Adrenal gland (tissue), 5 donors: ENCODE measurements around the gene NTS.

Source experiments
- POLR2A ChIP-seq, 2 donors: fragments of 450-650 bp; IDR thresholded peaks; one replicate each; pipeline ENCODE4 v1.6.1; 2017; ENCODE audit warnings: antibody characterized with exemption in 2 of 2, mild to moderate bottlenecking in 2 of 2, moderate library complexity in 1 of 2
- TF ChIP-seq, protein P1 (sequence below), 6 experiments: fragments of 450-650 bp in 4 of 6; fragments of 200-600 bp in 2 of 6; sonication (generic) in 1 of 6; IDR thresholded peaks; 1 replicate in 5 of 6; 2 replicates in 1 of 6; pipeline versions ENCODE4 v1.5.1 to v1.8.0; 2016 to 2021; ENCODE audit warnings: antibody characterized with exemption in 6 of 6, mild to moderate bottlenecking in 2 of 6, moderate library complexity in 1 of 6
- donor health status: DM: no; HTN: no; CAD: no.

- TF ChIP-seq, protein P1, sequence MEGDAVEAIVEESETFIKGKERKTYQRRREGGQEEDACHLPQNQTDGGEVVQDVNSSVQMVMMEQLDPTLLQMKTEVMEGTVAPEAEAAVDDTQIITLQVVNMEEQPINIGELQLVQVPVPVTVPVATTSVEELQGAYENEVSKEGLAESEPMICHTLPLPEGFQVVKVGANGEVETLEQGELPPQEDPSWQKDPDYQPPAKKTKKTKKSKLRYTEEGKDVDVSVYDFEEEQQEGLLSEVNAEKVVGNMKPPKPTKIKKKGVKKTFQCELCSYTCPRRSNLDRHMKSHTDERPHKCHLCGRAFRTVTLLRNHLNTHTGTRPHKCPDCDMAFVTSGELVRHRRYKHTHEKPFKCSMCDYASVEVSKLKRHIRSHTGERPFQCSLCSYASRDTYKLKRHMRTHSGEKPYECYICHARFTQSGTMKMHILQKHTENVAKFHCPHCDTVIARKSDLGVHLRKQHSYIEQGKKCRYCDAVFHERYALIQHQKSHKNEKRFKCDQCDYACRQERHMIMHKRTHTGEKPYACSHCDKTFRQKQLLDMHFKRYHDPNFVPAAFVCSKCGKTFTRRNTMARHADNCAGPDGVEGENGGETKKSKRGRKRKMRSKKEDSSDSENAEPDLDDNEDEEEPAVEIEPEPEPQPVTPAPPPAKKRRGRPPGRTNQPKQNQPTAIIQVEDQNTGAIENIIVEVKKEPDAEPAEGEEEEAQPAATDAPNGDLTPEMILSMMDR (IDR thresholded peaks at IDR 0.05): no peak
- no peak for TF ChIP-seq POLR2A (IDR thresholded peaks at IDR 0.05)
Measured at GRCh38 chr12:85849344-85849743, 24.8 kb upstream of the NTS start.
